GM21529 (cell line): ENCODE measurements around the gene ZNF416.
A peak's percentile ranks its signal among the peaks of the same experiment; 100 is the strongest.

Source experiments
- ATAC-seq: cut with Tn5 transposase; IDR thresholded peaks from one replicate; pipeline ENCODE4 v1.9.1; 2021; ENCODE audit not compliant: unreplicated experiment

The ZNF416 gene

DNA sequence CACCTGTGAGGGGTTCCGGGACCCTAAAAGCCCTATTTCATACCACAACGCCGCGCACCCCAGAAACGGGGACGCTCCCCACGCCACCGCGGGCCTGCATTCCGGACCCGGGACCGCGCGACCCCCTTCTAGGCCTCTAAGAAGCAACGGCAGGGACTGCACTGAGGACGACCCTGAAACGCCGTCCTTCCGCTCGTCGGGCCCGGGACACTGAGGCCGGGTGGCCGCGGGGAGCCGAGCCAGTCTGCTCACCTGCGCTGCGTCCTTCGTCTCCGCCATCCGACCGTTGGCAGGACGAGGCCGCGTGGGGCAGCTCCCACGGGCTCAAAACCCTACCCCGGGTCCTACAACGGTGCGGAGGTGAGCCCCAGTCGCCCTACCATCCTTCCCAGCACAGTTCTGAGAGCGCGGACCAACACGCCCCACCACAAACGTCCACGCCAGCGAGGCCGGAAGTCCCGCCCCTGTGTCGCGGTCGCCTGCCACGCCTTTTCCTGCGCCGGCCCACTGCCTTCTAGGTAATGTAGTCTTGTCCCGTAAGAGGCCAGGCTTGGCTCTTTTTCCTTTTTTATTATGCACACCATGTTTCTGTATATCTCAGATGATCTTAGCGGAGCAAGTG lies 19.2 kb downstream of the ZNF416 start, which contains the start of gene ZNF550:
Gene ZNF550 (minus strand): TSS at position 460 of the 622 bp plus-strand sequence. CDS start 181 bp downstream, at position 279.
- peak; percentile 97 for ATAC-seq

DNA sequence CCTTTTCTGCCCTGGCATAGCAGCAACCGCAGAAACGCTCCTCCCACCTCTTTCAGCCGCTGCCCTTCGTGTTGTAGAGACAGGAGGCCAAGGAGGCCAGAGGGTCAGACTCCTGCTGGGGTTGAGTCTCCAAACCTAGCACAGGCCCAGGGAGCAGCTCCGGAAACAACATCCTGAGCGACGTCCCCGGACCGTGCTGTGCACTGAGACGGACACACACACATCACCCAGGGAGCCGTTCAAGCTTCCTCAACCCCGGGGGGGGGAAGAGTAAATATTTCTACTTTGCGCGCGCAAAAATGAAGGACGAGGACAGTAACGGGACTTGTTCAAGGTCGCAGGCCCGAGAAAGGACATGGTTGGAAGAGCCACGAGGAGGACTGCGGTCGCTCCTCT lies 19.7 kb downstream of the ZNF416 start:
- no peak for ATAC-seq

DNA sequence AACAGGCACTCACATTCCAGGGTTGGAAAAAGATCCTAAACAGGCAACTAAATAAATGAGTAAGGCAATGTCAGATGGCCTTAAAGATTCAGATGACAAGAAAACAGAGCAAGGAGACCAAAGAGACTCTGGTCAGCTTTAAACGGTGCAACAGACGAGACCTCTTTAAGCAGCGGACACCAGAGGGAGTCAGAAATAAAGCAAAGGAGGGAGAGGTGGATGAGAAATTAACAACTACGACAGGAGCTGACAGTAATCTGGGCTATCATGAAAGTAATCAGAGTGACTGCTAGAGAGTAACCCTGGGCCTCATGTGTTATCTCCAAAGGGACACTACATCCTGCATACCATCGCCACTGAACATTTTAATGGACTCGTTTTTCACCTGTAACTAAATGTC lies 20.2 kb downstream of the ZNF416 start:
- ATAC-seq: no peak

DNA sequence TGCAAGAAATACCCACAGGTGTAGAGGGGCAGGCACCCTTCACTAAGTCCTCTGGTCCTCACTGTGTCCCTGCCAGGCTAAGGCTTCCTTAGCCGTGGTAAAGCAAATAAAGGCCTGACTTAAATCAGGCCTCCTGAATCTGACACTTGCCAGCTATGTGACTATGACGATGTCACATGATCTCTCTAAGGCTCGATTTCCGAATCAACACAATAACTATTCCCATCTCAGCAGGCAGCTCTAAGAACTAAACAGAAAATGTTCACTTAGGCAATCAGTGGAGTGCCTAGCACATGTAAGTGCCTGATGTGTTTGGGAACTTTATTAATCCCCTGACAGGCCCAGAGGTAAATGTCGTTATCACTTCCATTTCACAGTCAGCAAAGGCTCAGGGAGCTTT lies 21.1 kb downstream of the ZNF416 start:
- ATAC-seq: no peak

DNA sequence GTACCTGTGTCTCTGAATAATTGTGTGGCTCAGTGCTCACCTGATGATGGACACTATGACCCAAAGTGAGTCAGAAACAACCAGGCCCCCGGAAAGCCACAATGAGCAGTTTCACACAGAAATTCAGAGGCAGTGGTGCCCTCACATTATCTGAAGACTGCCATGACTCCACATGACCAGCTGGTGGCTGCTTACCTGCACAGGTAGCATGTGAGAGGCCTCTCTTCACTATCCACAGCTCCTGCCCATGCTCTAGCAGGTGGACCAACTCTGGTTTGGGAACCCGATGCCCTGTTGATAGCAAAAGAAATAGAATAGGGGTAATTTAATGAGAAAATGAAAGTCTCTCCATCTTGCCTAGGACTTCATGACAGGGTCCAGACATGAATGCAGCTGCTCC lies 26.3 kb downstream of the ZNF416 start:
- ATAC-seq: no peak

DNA sequence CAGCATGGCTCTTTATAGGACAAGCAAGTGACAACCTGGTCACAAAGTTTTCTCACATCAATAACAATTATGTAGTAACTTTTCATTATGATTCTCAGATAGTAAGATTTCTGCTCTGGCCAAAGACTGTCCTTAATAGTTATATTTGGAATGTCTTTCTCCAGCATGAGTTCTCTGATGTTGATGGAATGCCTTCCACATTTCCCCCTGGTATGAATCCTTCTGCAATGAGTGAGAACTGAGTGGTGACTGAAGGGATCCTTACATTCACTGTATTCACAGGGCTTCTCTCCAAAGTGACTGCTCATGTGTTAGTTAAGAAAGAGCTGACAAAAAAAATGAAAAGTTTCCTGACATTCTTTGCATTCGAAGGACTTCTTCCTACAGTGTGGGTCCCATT lies 32.2 kb downstream of the ZNF416 start:
- no peak for ATAC-seq

DNA sequence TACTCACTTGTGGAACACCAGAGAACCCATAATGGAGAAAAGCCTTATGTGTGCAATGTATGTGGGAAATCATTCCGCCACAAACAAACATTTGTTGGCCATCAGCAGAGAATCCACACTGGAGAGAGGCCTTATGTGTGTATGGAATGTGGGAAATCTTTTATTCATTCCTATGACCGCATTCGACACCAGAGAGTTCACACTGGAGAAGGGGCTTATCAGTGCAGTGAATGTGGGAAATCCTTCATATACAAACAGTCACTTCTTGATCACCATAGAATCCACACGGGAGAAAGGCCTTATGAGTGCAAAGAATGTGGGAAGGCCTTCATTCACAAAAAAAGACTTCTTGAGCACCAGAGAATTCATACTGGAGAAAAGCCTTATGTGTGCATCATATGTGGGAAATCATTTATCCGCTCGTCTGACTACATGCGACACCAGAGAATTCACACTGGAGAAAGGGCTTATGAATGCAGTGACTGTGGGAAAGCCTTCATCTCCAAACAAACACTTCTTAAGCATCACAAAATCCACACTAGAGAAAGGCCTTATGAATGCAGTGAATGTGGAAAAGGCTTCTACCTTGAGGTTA lies 40.7 kb downstream of the ZNF416 start:
- no peak for ATAC-seq

DNA sequence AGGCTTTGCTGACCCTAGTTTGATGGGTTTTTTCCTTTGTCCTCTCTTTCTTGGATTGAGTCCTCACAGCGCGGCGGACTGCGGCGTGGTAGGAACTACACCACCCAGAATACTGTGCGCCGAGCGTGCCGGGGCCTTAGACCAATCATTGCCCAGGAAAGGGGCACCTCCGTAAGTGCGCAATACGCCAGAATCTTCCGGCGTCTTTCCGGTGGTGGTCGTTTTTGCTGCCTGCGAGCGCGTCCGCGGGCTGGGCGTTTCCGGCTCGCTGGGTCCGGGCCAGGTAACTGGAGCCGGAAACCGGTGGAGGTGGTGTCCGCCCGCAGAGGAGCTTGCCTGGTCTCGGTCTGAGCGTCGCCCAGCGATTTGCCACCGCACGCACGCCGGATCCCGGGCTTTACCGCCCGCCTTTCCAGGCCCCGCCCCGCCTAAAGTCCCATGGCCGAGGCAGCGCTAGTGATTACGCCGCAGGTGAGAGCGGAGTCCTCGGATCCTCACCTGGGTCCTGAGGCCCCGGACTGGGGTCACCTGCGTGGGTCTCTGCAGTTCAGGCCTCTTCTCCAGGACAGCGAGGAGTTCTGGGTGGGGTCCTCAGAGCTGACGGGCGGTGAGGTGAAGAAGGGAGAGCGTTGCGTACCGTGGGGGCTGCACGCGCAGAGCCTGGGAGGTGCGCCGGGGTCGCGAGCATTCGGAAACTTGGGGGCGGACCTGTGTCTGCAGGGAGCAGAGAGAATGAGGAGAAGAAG lies 51.4 kb downstream of the ZNF416 start, which contains the start of gene ZNF549:
Gene ZNF549 (plus strand): TSS at position 221 of the 746 bp plus-strand sequence. CDS start 218 bp downstream, at position 439.
- peak; percentile 97 for ATAC-seq
